ENCODE results near the gene SAXO2.
"Not testable (repeated sequence)": the region's sequence is repeated elsewhere in the genome, so short reads cannot be mapped to it uniquely, and the experiment has no call there.

Gene SAXO2

GRCh38 chr15:82262422-82263026 is at the start of gene SAXO2, which contains the start of gene EFL1:
Gene SAXO2, plus strand, starts transcription at chr15:82262818. Its CDS starts 62 bp downstream, at chr15:82262880.
Gene EFL1, minus strand, starts transcription at chr15:82262734. Its CDS starts 956 bp downstream, at chr15:82261778.
- DNase-seq (ENCODE audit: low read depth in 2 of 2, low spot score in 1 of 2), result peak; percentile 66 to 82

GRCh38 chr15:82216092-82216491 is 46.5 kb upstream of the SAXO2 start:
- not testable (repeated sequence) for DNase-seq (ENCODE audit: low read depth in 2 of 2, low spot score in 1 of 2)

- not testable (repeated sequence) for DNase-seq (ENCODE audit: low read depth in 2 of 2, low spot score in 1 of 2)
Measured at GRCh38 chr15:82221535-82221934, 41.1 kb upstream of the SAXO2 start.

GRCh38 chr15:82228750-82229149 is 33.9 kb upstream of the SAXO2 start:
- DNase-seq (ENCODE audit: low read depth in 2 of 2, low spot score in 1 of 2), result no peak

GRCh38 chr15:82231233-82231632 is 31.4 kb upstream of the SAXO2 start:
- DNase-seq (ENCODE audit: low read depth in 2 of 2, low spot score in 1 of 2), result no peak

GRCh38 chr15:82231842-82232241 is 30.8 kb upstream of the SAXO2 start:
- no peak for DNase-seq (ENCODE audit: low read depth in 2 of 2, low spot score in 1 of 2)

- not testable (repeated sequence) for DNase-seq (ENCODE audit: low read depth in 2 of 2, low spot score in 1 of 2)
Measured at GRCh38 chr15:82237944-82238534, 24.6 kb upstream of the SAXO2 start.

GRCh38 chr15:82239685-82240391 is 22.8 kb upstream of the SAXO2 start:
- DNase-seq (ENCODE audit: low read depth in 2 of 2, low spot score in 1 of 2), result no peak

- DNase-seq (ENCODE audit: low read depth in 2 of 2, low spot score in 1 of 2), result not testable (repeated sequence)
Measured at GRCh38 chr15:82241836-82242499, 20.6 kb upstream of the SAXO2 start.

- not testable (repeated sequence) for DNase-seq (ENCODE audit: low read depth in 2 of 2, low spot score in 1 of 2)
Measured at GRCh38 chr15:82243644-82244043, 19.0 kb upstream of the SAXO2 start.

GRCh38 chr15:82245956-82246355 is 16.7 kb upstream of the SAXO2 start:
- DNase-seq (ENCODE audit: low read depth in 2 of 2, low spot score in 1 of 2), result not testable (repeated sequence)

GRCh38 chr15:82248261-82248660 is 14.4 kb upstream of the SAXO2 start:
- DNase-seq (ENCODE audit: low read depth in 2 of 2, low spot score in 1 of 2), result not testable (repeated sequence)

GRCh38 chr15:82261566-82262421 is 824 bp upstream of the SAXO2 start:
- not testable (repeated sequence) for DNase-seq (ENCODE audit: low read depth in 2 of 2, low spot score in 1 of 2)

GRCh38 chr15:82263350-82263749 is 732 bp downstream of the SAXO2 start:
- DNase-seq (ENCODE audit: low read depth in 2 of 2, low spot score in 1 of 2), result no peak

GRCh38 chr15:82267137-82267536 is 4.5 kb downstream of the SAXO2 start:
- DNase-seq (ENCODE audit: low read depth in 2 of 2, low spot score in 1 of 2), result not testable (repeated sequence)

GRCh38 chr15:82268454-82268853 is 5.8 kb downstream of the SAXO2 start:
- not testable (repeated sequence) for DNase-seq (ENCODE audit: low read depth in 2 of 2, low spot score in 1 of 2)

GRCh38 chr15:82272154-82272553 is 9.5 kb downstream of the SAXO2 start:
- no peak for DNase-seq (ENCODE audit: low read depth in 2 of 2, low spot score in 1 of 2)

- no peak for DNase-seq (ENCODE audit: low read depth in 2 of 2, low spot score in 1 of 2)
Measured at GRCh38 chr15:82275410-82275809, 12.8 kb downstream of the SAXO2 start.

GRCh38 chr15:82281276-82281675 is 18.7 kb downstream of the SAXO2 start:
- DNase-seq (ENCODE audit: low read depth in 2 of 2, low spot score in 1 of 2), result not testable (repeated sequence)

- DNase-seq (ENCODE audit: low read depth in 2 of 2, low spot score in 1 of 2), result not testable (repeated sequence)
Measured at GRCh38 chr15:82282386-82282785, 19.8 kb downstream of the SAXO2 start.

- not testable (repeated sequence) for DNase-seq (ENCODE audit: low read depth in 2 of 2, low spot score in 1 of 2)
Measured at GRCh38 chr15:82284381-82284780, 21.8 kb downstream of the SAXO2 start.

All from stimulated activated CD8-positive, alpha-beta memory T cell treated with anti-CD3 and anti-CD28 coated beads, Interleukin-4, amount 100 ng/mL, for 1 hour (primary cell).